HEK293 (cell line): ENCODE results near the gene GCDH.

Experiments
- CTCF ChIP-seq: fragments of 450-650 bp; formaldehyde crosslinking; IDR thresholded peaks from 2 replicates; pipeline ENCODE4 v1.5.1; 2016; ENCODE audit warnings: missing biosample characterization, missing genetic modification characterization
- HIC1 ChIP-seq: fragments of 450-650 bp; formaldehyde crosslinking; IDR thresholded peaks from 2 replicates; pipeline ENCODE4 v1.5.1; 2016; ENCODE audit warnings: missing biosample characterization, missing genetic modification characterization
- MZF1 ChIP-seq: fragments of 450-650 bp; formaldehyde crosslinking; IDR thresholded peaks from 2 replicates; pipeline ENCODE4 v1.5.1; 2017; ENCODE audit warnings: missing biosample characterization, missing genetic modification characterization, borderline replicate concordance
- PRDM1 ChIP-seq: fragments of 450-650 bp; formaldehyde crosslinking; IDR thresholded peaks from 2 replicates; pipeline ENCODE4; 2016; ENCODE audit warnings: missing biosample characterization, missing genetic modification characterization
- ZBTB17 ChIP-seq: fragments of 450-650 bp; formaldehyde crosslinking; IDR thresholded peaks from 2 replicates; pipeline ENCODE4 v1.5.1; 2016; ENCODE audit warnings: missing biosample characterization, missing genetic modification characterization
- ZNF121 ChIP-seq: fragments of 450-650 bp; formaldehyde crosslinking; IDR thresholded peaks from 2 replicates; pipeline ENCODE4 v1.5.1; 2016; ENCODE audit warnings: missing biosample characterization, missing genetic modification characterization
- ZNF138 ChIP-seq: fragments of 450-650 bp; formaldehyde crosslinking; IDR thresholded peaks from 2 replicates; pipeline ENCODE4 v1.5.1; 2016; ENCODE audit warnings: missing biosample characterization, missing genetic modification characterization, borderline replicate concordance
- ZNF174 ChIP-seq: fragments of 450-650 bp; formaldehyde crosslinking; IDR thresholded peaks from 2 replicates; pipeline ENCODE4 v1.5.0; 2017; ENCODE audit warnings: missing biosample characterization, mild to moderate bottlenecking, missing genetic modification characterization
- ZNF214 ChIP-seq: fragments of 450-650 bp; formaldehyde crosslinking; IDR thresholded peaks from 2 replicates; pipeline ENCODE4 v1.5.1; 2017; ENCODE audit warnings: missing biosample characterization, mild to moderate bottlenecking, missing genetic modification characterization, borderline replicate concordance
- ZNF23 ChIP-seq: fragments of 450-650 bp; formaldehyde crosslinking; IDR thresholded peaks from 2 replicates; pipeline ENCODE4 v1.5.1; 2016; ENCODE audit warnings: missing biosample characterization, missing genetic modification characterization, borderline replicate concordance
- ZNF239 ChIP-seq: fragments of 450-650 bp; formaldehyde crosslinking; IDR thresholded peaks from 2 replicates; pipeline ENCODE4 v1.5.1; 2016; ENCODE audit warnings: missing biosample characterization, missing genetic modification characterization
- ZNF354C ChIP-seq: fragments of 450-650 bp; formaldehyde crosslinking; IDR thresholded peaks from 2 replicates; pipeline ENCODE4 v1.5.1; 2016; ENCODE audit warnings: missing biosample characterization, missing genetic modification characterization, low read depth, borderline replicate concordance
- ZNF510 ChIP-seq: fragments of 450-650 bp; formaldehyde crosslinking; IDR thresholded peaks from 2 replicates; pipeline ENCODE4 v1.5.1; 2018; ENCODE audit warnings: mild to moderate bottlenecking, missing genetic modification characterization, missing biosample characterization; ENCODE audit not compliant: insufficient replicate concordance

- TF ChIP-seq ZNF239 (tag by site-specific recombination) (no peak), HIC1 (tag by site-specific recombination) (no peak), MZF1 (tag by site-specific recombination) (no peak), ZNF23 (tag by site-specific recombination) (no peak), CTCF (tag by site-specific recombination) (no peak), ZNF214 (tag by site-specific recombination) (no peak), ZNF174 (tag by site-specific recombination) (no peak), ZNF138 (tag by site-specific recombination) (no peak), ZNF354C (tag by site-specific recombination) (no peak), ZBTB17 (tag by site-specific recombination) (no peak), ZNF510 (tag by site-specific recombination) (no peak), ZNF121 (no peak), PRDM1 (tag by site-specific recombination) (no peak)
These were observed 31.4 kb upstream of the GCDH start for GRCh38 chr19:12859546-12859945.
